Panc1 (cell line): ENCODE data around the gene LAMP2.

Experiments used
- CTCF ChIP-seq: fragments of 450-650 bp; IDR thresholded peaks from 2 replicates; pipeline ENCODE4 v1.5.1; 2017; ENCODE audit warnings: mild to moderate bottlenecking
- REST ChIP-seq, 2 experiments: IDR thresholded peaks; 2 replicates each; pipeline ENCODE4 v1.6.1; 2011 to 2012; ENCODE audit warnings: low read depth in 2 of 2, control low read depth in 1 of 2, low read length in 1 of 2, mild to moderate bottlenecking in 1 of 2, moderate library complexity in 1 of 2; ENCODE audit not compliant: insufficient read depth in 1 of 2
- SIN3A ChIP-seq: IDR thresholded peaks from 2 replicates; pipeline ENCODE4 v1.6.1; 2012; ENCODE audit warnings: low read depth, mild to moderate bottlenecking, low read length, moderate library complexity, borderline replicate concordance; ENCODE audit not compliant: insufficient read depth

- no peak for TF ChIP-seq CTCF
- no peak for TF ChIP-seq SIN3A
- no peak for TF ChIP-seq REST (IDR thresholded peaks at IDR 0.05; ENCODE audit: insufficient read depth in 1 of 2, low read depth in 2 of 2, low read length in 1 of 2)
Measured at GRCh38 chrX:120468071-120468470, 1.0 kb downstream of the LAMP2 start.
